ENCODE data around the gene ABCA2. TPM values are rescaled to one million over a fixed set of nuclear protein-coding genes. Genes with fewer than 3 reads are reported as not detected.

ABCA2 gene
- total RNA-seq, 1 experiment from 2014 or later = 22.6 TPM

- Mint-ChIP-seq H3K36me3 (ENCODE audit: insufficient read depth, unreplicated experiment) (peaks cover 4% of the 10 kb centered on the region), H3K27ac (ENCODE audit: unreplicated experiment) (no peak overlapping the region), H3K4me1 (ENCODE audit: low read depth, unreplicated experiment) (peaks cover 6% of the 10 kb centered on the region), H3K4me3 (ENCODE audit: unreplicated experiment) (peak overlapping the region; percentile 66), H3K27me3 (ENCODE audit: insufficient read depth, unreplicated experiment) (no peaks in the 10 kb centered on the region), H3K9me3 (ENCODE audit: unreplicated experiment) (no peaks in the 10 kb centered on the region)
- no peak for DNase-seq
- Histone ChIP-seq H3K27me3 (replicated peaks; ENCODE audit: control insufficient read depth, insufficient read depth, low read length) (no peaks in the 10 kb centered on the region), H3K36me3 (ENCODE audit: control insufficient read depth, insufficient read depth, low read length) (no peaks in the 10 kb centered on the region), H3K9me3 (no peaks in the 10 kb centered on the region), H3K4me1 (peaks cover 18% of the 10 kb centered on the region), H3K4me3 (ENCODE audit: low read depth, low read length) (peak overlapping the region; percentile 51)
- ChIA-PET CTCF (interaction anchor here (0.7 to 2.8 kb wide), 7 partner anchors 11 to 24 kb away, joined by 3 to 24 read pairs (median 3); no protein-coding TSS in a partner anchor), POLR2A (interaction anchor here (0.6 to 1.3 kb wide), 2 partner anchors 17 to 33 kb away, joined by 5 to 9 read pairs; partner anchors contain the start of gene SAPCD2)
- TF ChIP-seq CTCF (IDR thresholded peaks at IDR 0.05; ENCODE audit: insufficient read depth in 1 of 2, low read depth in 1 of 2, low read length in 1 of 2, severe bottlenecking in 1 of 2, unreplicated experiment in 1 of 2) = no peak
- no TSS peak for BruUV-seq (replicated peaks)
- intact Hi-C loops (cut with micrococcal nuclease; ENCODE audit: unreplicated experiment) = no loop called here
Observed at GRCh38 chr9:137052998-137053943, 25.2 kb upstream of the ABCA2 start.

DNA sequence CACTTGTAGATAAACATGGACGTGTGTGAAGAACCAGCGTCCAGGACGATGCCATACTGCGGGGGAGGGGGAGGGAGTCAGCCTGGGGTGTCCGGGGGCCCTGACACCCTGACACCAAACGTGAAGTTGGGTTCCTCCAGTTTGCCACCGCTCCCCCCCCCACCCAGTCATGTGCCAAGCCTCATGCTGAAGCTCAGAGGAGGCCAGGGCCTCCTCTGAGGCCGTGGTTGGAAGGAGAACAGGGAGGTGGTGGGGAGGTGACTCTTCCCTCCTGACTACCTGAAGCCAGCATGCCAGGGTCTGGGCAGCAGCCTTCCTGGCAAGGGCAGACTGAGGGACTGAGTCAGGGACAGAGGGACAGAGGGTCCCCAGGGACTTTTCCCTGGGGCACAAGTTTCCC is 24.3 kb upstream of the ABCA2 start:
- Mint-ChIP-seq H3K4me1 (ENCODE audit: low read depth, unreplicated experiment) (peaks cover 6% of the 10 kb centered on the region), H3K36me3 (ENCODE audit: insufficient read depth, unreplicated experiment) (peaks cover 4% of the 10 kb centered on the region), H3K27ac (ENCODE audit: unreplicated experiment) (no peak overlapping the region), H3K4me3 (ENCODE audit: unreplicated experiment) (peak overlapping the region; percentile 11), H3K27me3 (ENCODE audit: insufficient read depth, unreplicated experiment) (no peaks in the 10 kb centered on the region), H3K9me3 (ENCODE audit: unreplicated experiment) (no peaks in the 10 kb centered on the region)
- no peaks in the 10 kb centered on the region for H3K9me3 ChIP-seq
- no peaks in the 10 kb centered on the region for H3K27me3 ChIP-seq (replicated peaks; ENCODE audit: control insufficient read depth, insufficient read depth, low read length)
- no peaks in the 10 kb centered on the region for H3K36me3 ChIP-seq (ENCODE audit: control insufficient read depth, insufficient read depth, low read length)
- POLR2A ChIA-PET = interaction anchor here (0.6 kb wide), 2 partner anchors 34 to 42 kb away, joined by 5 read pairs; no protein-coding TSS in a partner anchor
- DNase-seq = no peak
- intact Hi-C loops (cut with micrococcal nuclease; ENCODE audit: unreplicated experiment) = no loop called here
- BruUV-seq (replicated peaks) = no TSS peak
- no peak for TF ChIP-seq CTCF (IDR thresholded peaks at IDR 0.05; ENCODE audit: insufficient read depth in 1 of 2, low read depth in 1 of 2, low read length in 1 of 2, severe bottlenecking in 1 of 2, unreplicated experiment in 1 of 2)
- H3K4me3 ChIP-seq (ENCODE audit: low read depth, low read length) = no peak overlapping the region
- CTCF ChIA-PET = interaction anchor here (1.0 to 1.1 kb wide), 3 partner anchors 15 to 18 kb away, joined by 3 to 5 read pairs (median 3); no protein-coding TSS in a partner anchor
- H3K4me1 ChIP-seq = peaks cover 18% of the 10 kb centered on the region

GRCh38 chr9:137051145-137051724 is 23.2 kb upstream of the ABCA2 start:
- ChIA-PET POLR2A (no interaction called here), CTCF (interaction anchor here (0.6 to 1.2 kb wide), 3 partner anchors 17 to 86 kb away, joined by 3 to 5 read pairs (median 4); no protein-coding TSS in a partner anchor)
- Histone ChIP-seq H3K27me3 (replicated peaks; ENCODE audit: control insufficient read depth, insufficient read depth, low read length) (no peaks in the 10 kb centered on the region), H3K4me3 (ENCODE audit: low read depth, low read length) (no peak overlapping the region), H3K36me3 (ENCODE audit: control insufficient read depth, insufficient read depth, low read length) (no peaks in the 10 kb centered on the region), H3K9me3 (no peaks in the 10 kb centered on the region), H3K4me1 (peaks cover 18% of the 10 kb centered on the region)
- Mint-ChIP-seq H3K36me3 (ENCODE audit: insufficient read depth, unreplicated experiment) (no peaks in the 10 kb centered on the region), H3K4me3 (ENCODE audit: unreplicated experiment) (no peak overlapping the region), H3K27ac (ENCODE audit: unreplicated experiment) (no peak overlapping the region), H3K4me1 (ENCODE audit: low read depth, unreplicated experiment) (peaks cover 6% of the 10 kb centered on the region), H3K9me3 (ENCODE audit: unreplicated experiment) (no peaks in the 10 kb centered on the region), H3K27me3 (ENCODE audit: insufficient read depth, unreplicated experiment) (no peaks in the 10 kb centered on the region)
- BruUV-seq (replicated peaks) = no TSS peak
- no peak for DNase-seq
- TF ChIP-seq CTCF (IDR thresholded peaks at IDR 0.05; ENCODE audit: insufficient read depth in 1 of 2, low read depth in 1 of 2, low read length in 1 of 2, severe bottlenecking in 1 of 2, unreplicated experiment in 1 of 2) = no peak
- intact Hi-C loops (cut with micrococcal nuclease; ENCODE audit: unreplicated experiment) = no loop called here

Measured in Caco-2 (cell line).